Stimulated activated CD4-positive, alpha-beta T cell treated with anti-CD3 and anti-CD28 coated beads, Interleukin-4, amount 100 ng/mL, for 4 hours (primary cell): ENCODE results near the gene YIPF7.

Source experiments
- DNase-seq, 2 experiments: peaks; one replicate each; pipeline ENCODE4 v3.0.0-alpha.2; 2020

The YIPF7 gene

DNA sequence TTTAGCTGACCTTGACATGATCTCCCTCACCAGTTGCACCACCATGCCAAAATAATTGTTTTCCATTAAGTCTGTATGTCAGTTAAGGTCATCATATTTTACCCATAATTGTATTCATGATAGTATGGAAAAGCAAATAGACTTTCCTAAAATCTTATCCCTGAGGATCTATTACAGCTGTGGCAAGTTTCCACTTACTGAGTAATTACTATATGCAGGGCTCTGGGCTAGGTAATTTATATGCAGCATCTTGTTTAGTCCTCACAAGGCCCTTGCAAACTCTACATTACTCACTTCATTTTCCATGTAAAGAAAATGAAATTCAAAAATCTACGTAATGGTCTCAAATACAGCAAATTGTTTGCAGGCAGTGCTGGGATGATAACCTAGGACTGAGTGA, 34.8 kb downstream of the YIPF7 start:
- DNase-seq = no peak

DNA sequence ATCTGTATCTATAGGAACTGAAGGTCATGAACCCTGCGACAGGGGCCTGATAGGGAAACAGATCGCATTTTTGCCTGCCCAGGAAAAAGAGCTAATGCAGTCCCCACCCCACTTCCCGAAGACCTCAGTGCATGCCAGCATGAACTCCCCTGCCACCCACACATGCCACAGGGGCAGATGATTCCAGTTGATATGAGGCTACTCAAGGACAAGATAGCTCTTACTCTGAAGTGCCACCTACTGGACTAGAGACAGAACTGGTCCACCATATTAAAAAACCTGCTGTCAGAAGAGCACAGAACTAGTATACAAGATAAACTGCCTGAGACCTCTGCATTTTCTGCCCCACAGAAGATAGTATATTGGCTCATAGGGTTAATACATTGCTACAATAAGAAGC, 68.0 kb downstream of the YIPF7 start:
- DNase-seq = no peak

DNA sequence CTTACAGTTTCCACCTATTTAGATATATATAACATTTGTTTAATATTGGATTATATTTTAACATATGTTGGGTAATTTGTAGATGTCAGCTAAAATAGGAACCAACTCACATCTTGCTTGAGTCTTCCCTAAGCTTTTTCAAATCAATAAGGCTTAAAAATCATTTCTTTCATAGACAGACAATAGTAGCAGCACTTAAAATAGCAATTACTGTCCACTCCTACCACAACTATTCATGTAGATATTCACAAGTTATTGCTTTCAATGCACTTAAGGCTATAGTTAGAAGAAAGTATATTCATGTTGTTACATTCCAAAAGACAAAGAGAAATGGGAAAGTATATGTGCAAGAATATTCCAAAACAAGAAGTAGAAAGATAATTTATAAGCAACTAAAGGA, 71.2 kb downstream of the YIPF7 start:
- DNase-seq = no peak

DNA sequence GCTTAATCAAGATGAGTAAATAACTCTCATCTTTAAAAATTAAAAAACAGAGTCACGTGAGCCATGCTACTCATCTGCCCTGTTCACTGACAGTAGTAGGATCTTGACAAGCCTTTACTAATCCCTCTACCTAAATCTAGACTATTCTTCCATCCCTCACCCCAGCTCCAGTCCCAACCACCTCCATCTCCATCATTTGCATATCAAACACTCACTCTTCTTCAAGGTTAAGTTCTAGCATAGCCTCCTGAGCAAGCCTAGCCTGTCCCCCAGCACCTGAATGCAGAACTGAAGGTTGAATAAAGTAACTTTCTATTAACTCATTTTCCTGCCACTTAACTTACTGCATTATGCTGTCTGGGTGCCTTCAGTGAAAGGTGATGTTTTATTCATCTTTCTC, 72.5 kb downstream of the YIPF7 start:
- no peak for DNase-seq
